OCI-LY3 (cell line): Measurements from ENCODE around the gene GDF15.

Experiments
- H2AFZ ChIP-seq: fragments of 200-600, 300-600 bp; shearing (Covaris generic); 2 replicates; pipeline ENCODE4 v1.6.0; 2014; ENCODE audit warnings: antibody characterized with exemption, low read depth, low read length
- H3K27ac ChIP-seq: fragments of 200-600, 300-600 bp; sonication (generic); 2 replicates; pipeline ENCODE4 v1.5.1; 2014; ENCODE audit warnings: mild to moderate bottlenecking, low read length, moderate library complexity, mixed read lengths
- H3K27me3 ChIP-seq: fragments of 200-600, 300-600 bp; sonication (generic); 2 replicates; pipeline ENCODE4 v1.6.1; 2014; ENCODE audit warnings: low read depth, low read length, mixed read lengths
- H3K36me3 ChIP-seq: fragments of 200-600, 300-600 bp; sonication (generic); replicated peaks from 2 replicates; pipeline ENCODE3; 2014; ENCODE audit warnings: low read depth, low read length, mixed read lengths
- H3K4me1 ChIP-seq: fragments of 300-600, 200-600 bp; sonication (generic); 2 replicates; pipeline ENCODE4 v1.6.1; 2014; ENCODE audit warnings: low read length, mixed read lengths
- H3K4me2 ChIP-seq: fragments of 200-600, 300-600 bp; sonication (generic); 2 replicates; pipeline ENCODE4 v1.6.1; 2014; ENCODE audit warnings: low read length, mixed read lengths
- H3K4me3 ChIP-seq: fragments of 300-600, 200-600 bp; sonication (generic); 2 replicates; pipeline ENCODE4 v1.5.1; 2014; ENCODE audit warnings: antibody characterized with exemption, mild to moderate bottlenecking, low read length, moderate library complexity
- H3K79me2 ChIP-seq: fragments of 300-600, 200-600 bp; shearing (Covaris generic); 2 replicates; pipeline ENCODE4 v1.6.1; 2014; ENCODE audit warnings: mild to moderate bottlenecking, low read length, mixed read lengths
- H3K9ac ChIP-seq: fragments of 300-600, 200-600 bp; shearing (Covaris generic); 2 replicates; pipeline ENCODE4 v1.6.0; 2014; ENCODE audit warnings: mild to moderate bottlenecking, low read length, moderate library complexity
- H3K9me3 ChIP-seq: fragments of 200-600, 300-600 bp; shearing (Covaris generic); 2 replicates; pipeline ENCODE4 v1.6.1; 2014; ENCODE audit warnings: low read length, mixed read lengths; ENCODE audit not compliant: insufficient read depth
- H4K20me1 ChIP-seq: fragments of 200-600, 300-600 bp; sonication (generic); 2 replicates; pipeline ENCODE4 v1.6.1; 2016; ENCODE audit warnings: low read length, mixed read lengths; ENCODE audit not compliant: insufficient read depth
- EZH2phosphoT487 ChIP-seq: fragments of 200-600 bp; shearing (Covaris generic); IDR thresholded peaks from 2 replicates; pipeline ENCODE4 v1.6.1; 2018; ENCODE audit warnings: antibody characterized with exemption, mixed run types, low read depth
- TF ChIP-seq, protein P1 (sequence below): fragments of 200-600, 300-600 bp; sonication (generic); IDR thresholded peaks from 2 replicates; pipeline ENCODE4 v1.5.1; 2014; ENCODE audit warnings: antibody characterized with exemption, low read length, low read depth

GDF15 gene

DNA sequence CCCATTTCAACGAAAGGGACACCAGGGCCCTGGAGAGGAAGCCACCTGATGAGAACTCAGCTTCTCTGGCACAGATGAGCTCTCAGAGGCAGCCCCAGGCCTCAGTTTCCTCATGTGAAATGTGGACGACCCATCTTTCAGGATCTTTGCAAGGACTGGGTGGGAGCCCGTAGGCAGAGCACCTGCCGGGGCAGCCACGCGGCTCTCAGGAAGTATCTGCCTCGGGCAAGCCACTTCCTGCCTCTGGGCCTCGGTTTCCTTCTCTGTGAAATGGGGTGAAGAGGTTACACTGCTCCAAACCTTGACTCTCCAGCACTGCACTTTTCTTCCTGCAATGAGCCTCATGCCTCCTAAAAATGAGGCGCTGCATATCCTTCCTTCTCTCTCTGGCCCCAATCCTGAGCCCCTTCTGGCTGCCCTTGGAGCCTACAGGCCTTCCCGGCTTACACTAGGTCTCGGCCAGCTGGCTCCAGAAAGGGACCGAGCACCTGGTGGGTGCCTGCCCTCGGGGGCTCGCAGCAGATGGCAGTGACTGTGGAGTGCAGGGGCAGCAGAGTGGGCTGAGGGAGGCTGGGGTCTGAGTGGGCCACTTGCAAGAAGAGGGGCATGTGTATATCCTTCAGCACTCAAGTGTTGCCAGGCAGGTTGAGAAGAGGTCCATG, 36.7 kb downstream of the GDF15 start:
- no peak for TF ChIP-seq EZH2phosphoT487

DNA sequence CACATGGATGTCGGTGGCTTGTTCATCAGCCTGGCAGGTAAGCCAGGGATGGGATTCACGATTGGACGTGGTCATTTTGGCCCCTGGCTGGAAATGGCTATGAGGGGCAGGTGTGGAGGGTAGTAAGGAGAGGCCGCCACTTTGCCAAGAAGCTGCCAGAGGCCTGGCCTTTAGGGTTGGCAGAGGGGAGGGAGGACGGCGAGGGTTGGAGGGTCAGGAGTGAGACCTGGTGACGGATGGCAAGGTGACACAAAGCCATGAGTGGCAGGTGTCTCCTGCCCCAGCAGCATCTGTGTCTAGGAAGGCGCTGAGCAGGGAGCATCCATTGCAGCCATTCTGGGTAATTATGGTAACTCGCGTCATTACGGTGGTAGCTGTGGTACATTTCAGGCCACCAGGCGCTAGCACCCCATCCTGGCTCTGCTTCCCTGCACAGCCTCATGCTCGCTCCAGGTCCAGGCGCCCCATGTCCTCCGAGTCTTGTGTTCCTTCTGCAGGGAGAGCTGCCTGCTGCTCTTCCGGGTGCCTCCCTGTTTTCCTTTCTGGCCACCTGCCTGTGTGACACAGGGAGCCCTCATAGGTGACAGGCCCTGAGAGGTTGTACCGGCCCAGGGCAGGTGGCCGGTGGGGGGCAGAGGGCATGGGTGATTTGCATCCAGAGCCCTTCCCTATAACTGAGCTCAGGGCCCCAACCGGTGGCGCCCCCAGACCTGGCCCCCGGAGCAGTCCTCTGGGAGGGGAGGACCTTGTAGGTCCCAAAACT, 37.5 kb downstream of the GDF15 start:
- Histone ChIP-seq H3K36me3 (no peaks in the 10 kb centered on the region), H2AFZ (no peak overlapping the region), H3K9me3 (no peaks in the 10 kb centered on the region), H3K4me3 (no peak overlapping the region), H3K27me3 (no peaks in the 10 kb centered on the region), H3K79me2 (peaks cover 48% of the 10 kb centered on the region), H3K27ac (no peak overlapping the region), H3K4me2 (no peak overlapping the region), H4K20me1 (peaks cover 64% of the 10 kb centered on the region), H3K9ac (no peak overlapping the region), H3K4me1 (peaks cover 30% of the 10 kb centered on the region)
- TF ChIP-seq, protein P1, sequence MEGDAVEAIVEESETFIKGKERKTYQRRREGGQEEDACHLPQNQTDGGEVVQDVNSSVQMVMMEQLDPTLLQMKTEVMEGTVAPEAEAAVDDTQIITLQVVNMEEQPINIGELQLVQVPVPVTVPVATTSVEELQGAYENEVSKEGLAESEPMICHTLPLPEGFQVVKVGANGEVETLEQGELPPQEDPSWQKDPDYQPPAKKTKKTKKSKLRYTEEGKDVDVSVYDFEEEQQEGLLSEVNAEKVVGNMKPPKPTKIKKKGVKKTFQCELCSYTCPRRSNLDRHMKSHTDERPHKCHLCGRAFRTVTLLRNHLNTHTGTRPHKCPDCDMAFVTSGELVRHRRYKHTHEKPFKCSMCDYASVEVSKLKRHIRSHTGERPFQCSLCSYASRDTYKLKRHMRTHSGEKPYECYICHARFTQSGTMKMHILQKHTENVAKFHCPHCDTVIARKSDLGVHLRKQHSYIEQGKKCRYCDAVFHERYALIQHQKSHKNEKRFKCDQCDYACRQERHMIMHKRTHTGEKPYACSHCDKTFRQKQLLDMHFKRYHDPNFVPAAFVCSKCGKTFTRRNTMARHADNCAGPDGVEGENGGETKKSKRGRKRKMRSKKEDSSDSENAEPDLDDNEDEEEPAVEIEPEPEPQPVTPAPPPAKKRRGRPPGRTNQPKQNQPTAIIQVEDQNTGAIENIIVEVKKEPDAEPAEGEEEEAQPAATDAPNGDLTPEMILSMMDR = no peak
- no peak for TF ChIP-seq EZH2phosphoT487

More for the DNA sequence above, 36.7 kb downstream of the GDF15 start:
- Histone ChIP-seq H3K79me2 (peaks cover 48% of the 10 kb centered on the region), H3K9me3 (no peaks in the 10 kb centered on the region), H3K4me3 (peak overlapping the region; percentile 4; the same call in 1 of the 2 replicates), H3K4me2 (peak overlapping the region; percentile 45), H3K4me1 (peaks cover 30% of the 10 kb centered on the region), H3K9ac (no peak overlapping the region), H3K27ac (no peak overlapping the region), H4K20me1 (peaks cover 61% of the 10 kb centered on the region), H3K27me3 (no peaks in the 10 kb centered on the region), H2AFZ (no peak overlapping the region), H3K36me3 (no peaks in the 10 kb centered on the region)

DNA sequence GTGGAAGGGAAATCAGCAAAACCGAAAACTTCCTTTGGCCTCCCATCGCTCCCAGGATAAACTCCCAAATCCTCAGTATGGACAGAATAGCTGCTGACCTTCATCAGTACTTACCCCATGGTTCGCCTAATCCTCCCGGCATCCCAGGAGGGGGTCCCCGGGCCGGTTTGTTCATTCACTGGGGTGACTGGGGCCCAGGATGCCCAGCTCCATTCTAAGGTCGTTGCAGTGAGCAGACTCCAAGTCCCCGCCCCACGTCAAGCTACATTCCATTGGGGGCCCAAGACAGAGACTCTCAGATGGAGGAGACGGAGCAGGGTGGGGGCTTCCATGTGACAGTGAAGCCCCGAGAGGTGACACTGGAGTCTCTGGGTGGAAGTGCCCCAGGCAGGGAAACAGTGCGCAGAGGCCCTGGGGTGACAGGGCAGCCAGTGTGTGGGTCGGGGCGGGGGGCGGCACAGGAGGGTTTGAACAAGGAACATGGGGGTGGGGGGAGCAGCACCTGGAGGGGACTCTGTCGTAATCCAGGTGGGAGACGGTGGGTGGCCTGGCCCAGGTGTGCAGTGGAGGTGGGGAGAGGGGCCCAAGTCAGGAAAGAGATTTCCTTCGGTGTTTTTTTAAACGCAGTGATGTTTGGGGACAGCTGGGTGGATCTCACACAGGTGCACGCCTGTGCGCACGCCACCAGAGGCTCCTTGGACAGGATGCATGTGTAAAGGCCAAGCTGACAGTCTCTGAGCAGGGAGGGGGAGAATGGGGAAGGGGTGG, 38.3 kb downstream of the GDF15 start:
- Histone ChIP-seq H3K9me3 (no peaks in the 10 kb centered on the region), H3K27ac (no peak overlapping the region), H2AFZ (no peak overlapping the region), H3K79me2 (peaks cover 48% of the 10 kb centered on the region), H3K4me3 (no peak overlapping the region), H3K4me2 (no peak overlapping the region), H3K4me1 (peaks cover 31% of the 10 kb centered on the region), H4K20me1 (peaks cover 67% of the 10 kb centered on the region), H3K9ac (no peak overlapping the region), H3K36me3 (no peaks in the 10 kb centered on the region), H3K27me3 (no peaks in the 10 kb centered on the region)
- TF ChIP-seq EZH2phosphoT487 = no peak
- TF ChIP-seq, protein P1 = no peak

DNA sequence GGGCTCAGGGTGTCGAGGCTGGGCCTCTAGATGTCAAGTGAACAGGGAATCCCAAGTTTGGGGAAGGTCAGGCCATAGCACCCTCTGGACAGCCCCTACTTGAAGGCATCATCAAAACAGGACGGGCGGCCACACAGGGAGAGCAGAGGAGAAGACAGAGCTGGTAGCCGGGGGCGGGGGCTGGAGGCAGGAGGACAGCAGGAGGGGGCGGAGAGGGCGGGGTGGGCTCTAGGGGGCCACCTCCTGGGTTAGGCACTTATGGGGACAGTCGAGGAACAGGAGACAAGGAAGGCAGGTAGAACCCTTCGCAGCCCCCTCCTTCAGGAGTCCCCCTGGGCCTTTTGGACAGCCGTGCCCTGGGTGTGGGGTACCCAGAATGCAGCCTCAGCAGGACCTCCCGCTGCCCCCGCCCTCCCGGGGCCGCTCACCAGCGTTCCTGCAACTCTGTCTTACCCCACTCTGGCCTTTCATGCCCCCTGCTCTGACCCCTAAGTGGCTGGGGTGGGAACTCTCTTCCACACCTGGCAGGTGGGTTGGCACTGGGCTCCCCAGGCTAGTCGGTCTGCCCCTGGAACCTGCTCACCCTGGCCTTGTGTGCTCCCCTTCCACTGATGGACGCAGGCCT, 39.0 kb downstream of the GDF15 start:
- H4K20me1 ChIP-seq = peaks cover 70% of the 10 kb centered on the region
- no peak for TF ChIP-seq EZH2phosphoT487
- TF ChIP-seq, protein P1 = no peak

More for the DNA sequence above, 39.0 kb downstream of the GDF15 start:
- Histone ChIP-seq H3K4me3 (no peak overlapping the region), H3K9ac (no peak overlapping the region), H3K9me3 (no peaks in the 10 kb centered on the region), H2AFZ (no peak overlapping the region), H3K27me3 (no peaks in the 10 kb centered on the region), H3K27ac (no peak overlapping the region), H3K36me3 (no peaks in the 10 kb centered on the region), H3K79me2 (peaks cover 41% of the 10 kb centered on the region), H3K4me2 (no peak overlapping the region), H3K4me1 (peaks cover 38% of the 10 kb centered on the region)
